K562 (cell line): ENCODE measurements around the gene GZMM. TPM values are rescaled to one million over a fixed set of nuclear protein-coding genes. Genes with fewer than 3 reads are reported as not detected.

ENCODE experiments used
- COPS2 ChIP-seq: fragments of 450-650 bp; conservative IDR thresholded peaks from 2 replicates; pipeline ENCODE4 v1.6.1; 2016; ENCODE audit warnings: mild to moderate bottlenecking, moderate library complexity
- DNMT1 ChIP-seq: fragments of 450-650 bp; IDR thresholded peaks from 2 replicates; pipeline ENCODE4 v1.6.1; 2016; ENCODE audit warnings: antibody characterized with exemption, mild to moderate bottlenecking
- ESRRB ChIP-seq: fragments of 250-450 bp; sonication (Bioruptor Pico); IDR thresholded peaks from 2 replicates; pipeline ENCODE4 v1.5.0; 2020; ENCODE audit warnings: mild to moderate bottlenecking, moderate library complexity, borderline replicate concordance
- FOXP1 ChIP-seq: sonication (generic); formaldehyde crosslinking; IDR thresholded peaks from 2 replicates; pipeline ENCODE4 v1.8.0; 2022; ENCODE audit warnings: mild to moderate bottlenecking, missing genetic modification reagents
- GMEB1 ChIP-seq: fragments of 250-450 bp; sonication (Bioruptor Pico); IDR thresholded peaks from 2 replicates; pipeline ENCODE4 v1.4.0; 2020; ENCODE audit warnings: mild to moderate bottlenecking
- GTF2E2 ChIP-seq: fragments of 200-800 bp; sonication (Bioruptor generic); IDR thresholded peaks from 2 replicates; pipeline ENCODE4 v1.6.1; 2016; ENCODE audit warnings: missing genetic modification characterization, missing compliant biosample characterization
- JUND ChIP-seq, 2 experiments: IDR thresholded peaks; 2 replicates in 1 of 2; 3 replicates in 1 of 2; pipeline ENCODE4 v1.6.1; 2011; ENCODE audit warnings: borderline replicate concordance in 2 of 2, low read depth in 2 of 2, low read length in 2 of 2, improper control_type of control experiment in 1 of 2, missing biosample characterization in 1 of 2, missing genetic modification characterization in 1 of 2, missing genetic modification reagents in 1 of 2
- KAT8 ChIP-seq: fragments of 450-650 bp; IDR thresholded peaks from 2 replicates; pipeline ENCODE4 v1.6.1; 2016; ENCODE audit warnings: low read depth, mild to moderate bottlenecking
- LCOR ChIP-seq: sonication (generic); formaldehyde crosslinking; IDR thresholded peaks from 2 replicates; pipeline ENCODE4 v1.8.0; 2022; ENCODE audit warnings: mild to moderate bottlenecking, missing genetic modification reagents
- NFE2 ChIP-seq: IDR thresholded peaks from 2 replicates; pipeline ENCODE4 v1.6.1; 2014; ENCODE audit warnings: antibody characterized with exemption, low read depth
- RBFOX2 ChIP-seq: fragments of 200-400 bp; formaldehyde crosslinking; IDR thresholded peaks from 2 replicates; pipeline ENCODE4 v1.6.1; 2017; ENCODE audit warnings: low read depth, mild to moderate bottlenecking, low read length, moderate library complexity
- SIN3B ChIP-seq: fragments of 450-650 bp; IDR thresholded peaks from 2 replicates; pipeline ENCODE4 v1.6.1; 2017; ENCODE audit warnings: low read depth, mild to moderate bottlenecking, moderate library complexity
- SMC3 ChIP-seq: conservative IDR thresholded peaks from 2 replicates; pipeline ENCODE4 v1.6.1; 2011; ENCODE audit warnings: low read depth, low read length, improper control_type of control experiment; ENCODE audit not compliant: insufficient read depth
- SRSF1 ChIP-seq: fragments of 200-400 bp; formaldehyde crosslinking; IDR thresholded peaks from 2 replicates; pipeline ENCODE4 v1.6.1; 2017; ENCODE audit warnings: mild to moderate bottlenecking, low read depth, low read length, moderate library complexity
- ZNF408 ChIP-seq: fragments of 250-450 bp; sonication (Bioruptor Pico); IDR thresholded peaks from 2 replicates; pipeline ENCODE4 v1.4.0; 2020; ENCODE audit warnings: low read depth, mild to moderate bottlenecking, moderate library complexity
- ZNF586 ChIP-seq: fragments of 450-650 bp; formaldehyde crosslinking; conservative IDR thresholded peaks from 2 replicates; pipeline ENCODE4 v1.4.0; 2020; ENCODE audit warnings: mild to moderate bottlenecking, moderate library complexity
- ZNF609 ChIP-seq: sonication (generic); formaldehyde crosslinking; IDR thresholded peaks from 2 replicates; pipeline ENCODE4 v1.8.1; 2023; ENCODE audit warnings: missing genetic modification reagents, mild to moderate bottlenecking, borderline replicate concordance
- polyA plus RNA-seq, 8 experiments: library from polyadenylated mRNA; depleted of rRNA in 4 of 8; stranded (reverse) in 5 of 8; unstranded in 3 of 8; fragments of >200 nt; fragmentation: Nextera tagmentation in 2 of 8; fragmentation: Illumina TruSeq in 1 of 8; extraction: Ambion mirVana in 2 of 8; extraction: Trizol in 1 of 8; gene quantifications; 2 replicates each; pipeline versions ENCODE4 v1.2.1 to v1.2.3, GENCODE V29; 2011 to 2014; ENCODE audit warnings: inconsistent platforms in 1 of 8, missing spikeins in 1 of 8
- total RNA-seq, 7 experiments: library from RNA; depleted of rRNA in 6 of 7; stranded (reverse); fragments of >200 nt in 6 of 7; fragmentation: Illumina TruSeq in 2 of 7; extraction: Trizol in 2 of 7; gene quantifications; 2 replicates each; pipeline versions ENCODE4 v1.2.1 to v1.2.3, GENCODE V29; 2011 to 2021; ENCODE audit warnings: low replicate concordance in 1 of 7
- TF ChIP-seq, protein P1 (sequence below): fragments of 450-650 bp; formaldehyde crosslinking; IDR thresholded peaks from 2 replicates; pipeline ENCODE4 v1.4.0; 2022; ENCODE audit warnings: missing genetic modification characterization
- TF ChIP-seq, protein P2 (sequence below): fragments of 450-650 bp; formaldehyde crosslinking; IDR thresholded peaks from 2 replicates; pipeline ENCODE4 v1.4.0; 2022; ENCODE audit warnings: missing genetic modification characterization

Gene GZMM
- total and polyA plus RNA-seq, 9 of the 15 experiments (the other 6 are each of a cell fraction or from before 2014, with no cell fraction given) = 0.08 to 2.6 (median 0.70) TPM; not detected in 2

GRCh38 chr19:572140-572742 lies 28.4 kb downstream of the GZMM start, which contains the start of gene BSG (continued):
- TF ChIP-seq ZNF609 (no peak; the same call in 1 of the 2 replicates), ZNF586 (CRISPR knock-in tag) (no peak), ZNF408 (CRISPR knock-in tag) (no peak), ESRRB (CRISPR knock-in tag) (no peak), COPS2 (no peak), LCOR (CRISPR knock-in tag) (no peak), SMC3 (0 out of 2 replicates have a peak, but pooled peaks have one; percentile 1), DNMT1 (no peak), RBFOX2 (peak; percentile 97), SRSF1 (no peak), NFE2 (no peak), SIN3B (peak; percentile 40; the same call in 1 of the 2 replicates), GTF2E2 (peak; percentile 88), GMEB1 (CRISPR knock-in tag) (peak; percentile 99), JUND (IDR thresholded peaks at IDR 0.05; ENCODE audit: borderline replicate concordance, low read depth, low read length) (peak; percentile 69), JUND (tag; IDR thresholded peaks at IDR 0.05; ENCODE audit: borderline replicate concordance, low read depth, low read length) (no peak; the same call in 2 of the 3 replicates), KAT8 (no peak), FOXP1 (CRISPR knock-in tag) (no peak)
- TF ChIP-seq, protein P1, sequence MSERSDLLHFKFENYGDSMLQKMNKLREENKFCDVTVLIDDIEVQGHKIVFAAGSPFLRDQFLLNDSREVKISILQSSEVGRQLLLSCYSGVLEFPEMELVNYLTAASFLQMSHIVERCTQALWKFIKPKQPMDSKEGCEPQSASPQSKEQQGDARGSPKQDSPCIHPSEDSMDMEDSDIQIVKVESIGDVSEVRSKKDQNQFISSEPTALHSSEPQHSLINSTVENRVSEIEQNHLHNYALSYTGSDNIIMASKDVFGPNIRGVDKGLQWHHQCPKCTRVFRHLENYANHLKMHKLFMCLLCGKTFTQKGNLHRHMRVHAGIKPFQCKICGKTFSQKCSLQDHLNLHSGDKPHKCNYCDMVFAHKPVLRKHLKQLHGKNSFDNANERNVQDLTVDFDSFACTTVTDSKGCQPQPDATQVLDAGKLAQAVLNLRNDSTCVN (CRISPR knock-in tag) = no peak
- TF ChIP-seq, protein P2, sequence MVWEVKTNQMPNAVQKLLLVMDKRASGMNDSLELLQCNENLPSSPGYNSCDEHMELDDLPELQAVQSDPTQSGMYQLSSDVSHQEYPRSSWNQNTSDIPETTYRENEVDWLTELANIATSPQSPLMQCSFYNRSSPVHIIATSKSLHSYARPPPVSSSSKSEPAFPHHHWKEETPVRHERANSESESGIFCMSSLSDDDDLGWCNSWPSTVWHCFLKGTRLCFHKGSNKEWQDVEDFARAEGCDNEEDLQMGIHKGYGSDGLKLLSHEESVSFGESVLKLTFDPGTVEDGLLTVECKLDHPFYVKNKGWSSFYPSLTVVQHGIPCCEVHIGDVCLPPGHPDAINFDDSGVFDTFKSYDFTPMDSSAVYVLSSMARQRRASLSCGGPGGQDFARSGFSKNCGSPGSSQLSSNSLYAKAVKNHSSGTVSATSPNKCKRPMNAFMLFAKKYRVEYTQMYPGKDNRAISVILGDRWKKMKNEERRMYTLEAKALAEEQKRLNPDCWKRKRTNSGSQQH (CRISPR knock-in tag) = no peak
